Hair follicle dermal papilla cell (primary cell): Measurements from ENCODE around the gene NAGK. TPM values are rescaled to one million over a fixed set of nuclear protein-coding genes. Genes with fewer than 3 reads are reported as not detected.

Experiments used
- total RNA-seq: library from RNA; depleted of rRNA; stranded (reverse); fragments of >200 nt; gene quantifications from 2 replicates; pipeline ENCODE4 v1.2.3, GENCODE V29; 2012

NAGK gene
- total RNA-seq: 50.3 and 63.4 TPM in 2 replicates

GRCh38 chr2:71068218-71069035, at the start of gene NAGK:
NAGK (plus strand) TSS chr2:71068648; CDS start chr2:71068684, 36 bp downstream.

Other genes starting within 250 kb of the NAGK start
- gene CLEC4F, start 248.0 kb upstream of the NAGK start, total RNA-seq: not detected in 2 replicates
- not detected in 2 replicates for gene CD207, start 232.8 kb upstream of the NAGK start, total RNA-seq
- 2.9 and 3.2 TPM in 2 replicates for gene VAX2, start 168.1 kb upstream of the NAGK start, total RNA-seq
- 1.1 and 2.1 TPM in 2 replicates for gene ATP6V1B1, start 132.7 kb upstream of the NAGK start, total RNA-seq
- gene ANKRD53, start 90.0 kb upstream of the NAGK start, total RNA-seq: 2.4 and 2.7 TPM in 2 replicates
- gene TEX261, start 73.8 kb upstream of the NAGK start, total RNA-seq: 32.1 and 44.8 TPM in 2 replicates
- 17.2 and 20.0 TPM in 2 replicates for gene MCEE, start 61.6 kb downstream of the NAGK start, total RNA-seq
- gene MPHOSPH10, start 62.0 kb downstream of the NAGK start, total RNA-seq: 18.3 and 18.7 TPM in 2 replicates
- gene PAIP2B, start 158.5 kb downstream of the NAGK start, total RNA-seq: 0.49 and 0.81 TPM in 2 replicates